ENCODE results near the gene TCF3.
"Not testable (repeated sequence)": the region's sequence is repeated elsewhere in the genome, so short reads cannot be mapped to it uniquely, and the experiment has no call there.

The TCF3 gene

DNA sequence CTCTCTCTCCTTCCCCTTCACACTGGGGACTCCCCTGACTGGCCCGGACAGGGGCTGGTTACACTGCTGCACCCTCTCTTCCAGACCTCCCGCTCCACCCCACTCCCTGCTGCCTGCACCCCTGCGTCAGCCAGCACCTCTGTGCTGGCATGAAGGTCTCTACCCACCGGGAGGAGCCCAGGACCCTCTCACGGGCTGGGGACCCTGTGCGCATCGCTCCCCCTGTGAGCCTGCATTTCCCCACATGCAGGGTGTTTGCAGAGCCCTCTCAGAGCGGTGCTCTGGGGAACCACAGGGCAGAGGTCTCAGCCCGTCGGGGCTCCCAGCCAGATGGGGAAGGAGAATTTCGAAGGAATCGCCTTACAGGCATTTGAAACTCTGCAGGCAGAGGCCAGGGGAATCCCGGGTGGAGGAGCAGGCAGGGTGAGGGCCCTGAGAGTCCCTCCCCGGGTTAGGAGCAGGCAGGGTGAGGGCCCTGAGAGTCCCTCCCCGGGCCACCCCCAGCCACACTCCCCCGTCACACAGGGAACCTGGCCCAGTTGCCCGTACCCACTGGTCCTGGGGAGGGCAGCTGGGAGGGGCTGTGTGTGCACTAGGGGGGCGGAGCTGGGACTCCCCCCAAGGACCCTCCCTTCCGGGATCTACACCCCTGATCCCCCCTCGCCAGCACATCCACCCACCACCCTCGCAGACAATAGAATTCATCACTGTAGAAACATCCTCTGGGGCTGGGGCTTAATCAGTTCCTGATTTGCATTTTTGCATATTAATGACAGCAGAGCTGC, 16.3 kb upstream of the TCF3 start:
- Histone ChIP-seq H3K4me2 (peak overlapping the region; percentile 76), H3K79me2 (ENCODE audit: insufficient read depth, low read depth) (no peaks in the 10 kb centered on the region), H3K4me3 (IDR thresholded peaks at IDR 0.05; ENCODE audit: insufficient read depth, low read depth, low read length) (no peak overlapping the region), H3K9ac (no peak overlapping the region), H3K4me1 (ENCODE audit: low read depth, poor library complexity, severe bottlenecking) (peaks cover 27% of the 10 kb centered on the region), H2AFZ (ENCODE audit: low read depth) (peak overlapping the region; percentile 49; the same call in 1 of the 2 replicates), H3K27ac (no peak overlapping the region), H4K20me1 (ENCODE audit: insufficient read depth) (no peaks in the 10 kb centered on the region), H3K36me3 (ENCODE audit: insufficient read depth) (no peaks in the 10 kb centered on the region), H3K27me3 (ENCODE audit: insufficient read depth, low read depth) (peaks cover 29% of the 10 kb centered on the region)
- no peak for TF ChIP-seq CTCF (conservative IDR thresholded peaks at IDR 0.05; ENCODE audit: low read depth, low read length)

GRCh38 chr19:1668048-1668485, 15.7 kb upstream of the TCF3 start:
- no peak overlapping the region for H3K27ac ChIP-seq
- H3K27me3 ChIP-seq (ENCODE audit: insufficient read depth, low read depth) = peaks cover 29% of the 10 kb centered on the region
- H3K4me3 ChIP-seq (IDR thresholded peaks at IDR 0.05; ENCODE audit: insufficient read depth, low read depth, low read length) = no peak overlapping the region
- H4K20me1 ChIP-seq (ENCODE audit: insufficient read depth) = no peaks in the 10 kb centered on the region
- H3K4me2 ChIP-seq = peak overlapping the region; percentile 76
- peaks cover 27% of the 10 kb centered on the region for H3K4me1 ChIP-seq (ENCODE audit: low read depth, poor library complexity, severe bottlenecking)
- no peak overlapping the region for H3K9ac ChIP-seq
- no peaks in the 10 kb centered on the region for H3K36me3 ChIP-seq (ENCODE audit: insufficient read depth)
- H3K79me2 ChIP-seq (ENCODE audit: insufficient read depth, low read depth) = no peaks in the 10 kb centered on the region
- peak overlapping the region; percentile 49; the same call in 1 of the 2 replicates for H2AFZ ChIP-seq (ENCODE audit: low read depth)
- TF ChIP-seq CTCF (conservative IDR thresholded peaks at IDR 0.05; ENCODE audit: low read depth, low read length) = no peak

DNA sequence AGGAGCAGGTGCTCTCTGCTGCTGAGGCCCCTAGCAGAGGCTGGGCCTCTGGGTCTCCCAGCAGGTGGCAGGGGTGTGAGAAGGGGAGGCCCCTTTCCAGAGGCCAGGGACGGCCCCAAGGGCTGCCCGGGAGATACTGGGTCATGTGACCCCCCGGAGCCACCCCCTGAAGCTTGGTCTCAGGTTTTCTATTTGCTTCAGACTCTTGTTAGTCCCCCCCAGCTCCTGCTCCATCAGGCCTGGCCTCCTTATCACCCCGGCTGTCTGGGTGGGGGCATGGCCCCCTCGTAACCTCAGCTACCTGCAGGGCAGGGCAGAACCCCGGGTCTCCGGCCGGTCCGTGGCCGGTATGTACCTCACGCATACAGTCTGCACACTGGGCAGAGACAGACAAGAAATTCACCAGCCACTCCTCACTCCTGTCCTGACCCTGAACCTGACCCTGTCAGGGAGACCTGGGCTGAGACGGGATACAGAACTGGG, 13.2 kb upstream of the TCF3 start:
- Histone ChIP-seq H4K20me1 (ENCODE audit: insufficient read depth) (no peaks in the 10 kb centered on the region), H3K9ac (no peak overlapping the region), H3K79me2 (ENCODE audit: insufficient read depth, low read depth) (no peaks in the 10 kb centered on the region), H2AFZ (ENCODE audit: low read depth) (no peak overlapping the region), H3K27ac (no peak overlapping the region), H3K4me3 (IDR thresholded peaks at IDR 0.05; ENCODE audit: insufficient read depth, low read depth, low read length) (no peak overlapping the region), H3K4me2 (no peak overlapping the region), H3K4me1 (ENCODE audit: low read depth, poor library complexity, severe bottlenecking) (peaks cover 27% of the 10 kb centered on the region), H3K27me3 (ENCODE audit: insufficient read depth, low read depth) (peaks cover 28% of the 10 kb centered on the region), H3K36me3 (ENCODE audit: insufficient read depth) (no peaks in the 10 kb centered on the region)
- TF ChIP-seq CTCF (conservative IDR thresholded peaks at IDR 0.05; ENCODE audit: low read depth, low read length) = no peak

GRCh38 chr19:1663852-1664251, 11.4 kb upstream of the TCF3 start:
- H2AFZ ChIP-seq (ENCODE audit: low read depth) = no peak overlapping the region
- H3K4me2 ChIP-seq = no peak overlapping the region
- H3K4me3 ChIP-seq (IDR thresholded peaks at IDR 0.05; ENCODE audit: insufficient read depth, low read depth, low read length) = no peak overlapping the region
- no peak overlapping the region for H3K27ac ChIP-seq
- H3K4me1 ChIP-seq (ENCODE audit: low read depth, poor library complexity, severe bottlenecking) = peaks cover 23% of the 10 kb centered on the region
- no peak for TF ChIP-seq CTCF (conservative IDR thresholded peaks at IDR 0.05; ENCODE audit: low read depth, low read length)
- H3K79me2 ChIP-seq (ENCODE audit: insufficient read depth, low read depth) = no peaks in the 10 kb centered on the region
- peaks cover 19% of the 10 kb centered on the region for H3K27me3 ChIP-seq (ENCODE audit: insufficient read depth, low read depth)
- H3K36me3 ChIP-seq (ENCODE audit: insufficient read depth) = no peaks in the 10 kb centered on the region
- no peak overlapping the region for H3K9ac ChIP-seq
- H4K20me1 ChIP-seq (ENCODE audit: insufficient read depth) = no peaks in the 10 kb centered on the region

DNA sequence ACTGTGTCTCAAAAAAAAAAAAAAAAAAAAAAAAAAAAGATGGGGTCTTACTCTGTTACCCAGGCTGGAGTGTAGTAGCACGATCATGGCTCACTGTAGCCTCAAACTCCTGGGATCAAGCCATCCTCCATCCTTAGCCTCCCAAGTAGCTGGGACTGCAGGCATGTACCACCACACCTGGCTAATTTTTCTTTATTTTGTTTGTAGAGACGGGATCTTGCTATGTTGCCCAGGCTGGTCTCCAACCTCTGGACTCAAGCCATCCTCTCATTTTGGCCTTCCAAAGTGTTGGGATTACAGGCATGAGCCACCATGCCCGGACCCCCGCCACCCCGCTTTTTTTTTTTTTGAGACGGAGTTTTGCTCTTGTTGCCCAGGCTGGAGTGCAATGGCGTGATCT, 10.8 kb upstream of the TCF3 start:
- H4K20me1 ChIP-seq (ENCODE audit: insufficient read depth); H3K79me2 ChIP-seq (ENCODE audit: insufficient read depth, low read depth); H2AFZ ChIP-seq (ENCODE audit: low read depth); H3K27ac ChIP-seq; H3K4me3 ChIP-seq (IDR thresholded peaks at IDR 0.05; ENCODE audit: insufficient read depth, low read depth, low read length); H3K4me2 ChIP-seq; H3K9ac ChIP-seq; H3K36me3 ChIP-seq (ENCODE audit: insufficient read depth): not testable (repeated sequence)
- H3K4me1 ChIP-seq (ENCODE audit: low read depth, poor library complexity, severe bottlenecking) = peaks cover 16% of the 10 kb centered on the region
- H3K27me3 ChIP-seq (ENCODE audit: insufficient read depth, low read depth) = peaks cover 13% of the 10 kb centered on the region
